Astrocyte (in vitro differentiated cells and primary cell): Measurements from ENCODE around the gene CD247. TPM values are rescaled to one million over a fixed set of nuclear protein-coding genes. Genes with fewer than 3 reads are reported as not detected.

Source experiments
- DNase-seq: peaks from one replicate; pipeline ENCODE4 v3.0.0-alpha.2; 2010; ENCODE audit warnings: low read depth
- FAIRE-seq: peaks from 2 replicates; lab custom pipeline; 2011; peaks lifted over from hg19 to GRCh38; lab: Jason Lieb, UNC
- H2AFZ ChIP-seq: 2 replicates; pipeline ENCODE4 v1.6.0; 2012; ENCODE audit warnings: low read depth, low read length, inconsistent platforms
- H3K27ac ChIP-seq: 2 replicates; pipeline ENCODE4 v1.5.1; 2011; ENCODE audit warnings: low read depth, low read length, inconsistent platforms
- H3K27me3 ChIP-seq: 2 replicates; pipeline ENCODE4 v1.6.0; 2011; ENCODE audit warnings: low read length, inconsistent platforms; ENCODE audit not compliant: insufficient read depth
- H3K36me3 ChIP-seq: 2 replicates; pipeline ENCODE4 v1.5.1; 2011; ENCODE audit warnings: low read length, inconsistent platforms; ENCODE audit not compliant: insufficient read depth
- H3K4me1 ChIP-seq: 2 replicates; pipeline ENCODE4 v1.5.1; 2011; ENCODE audit warnings: low read length, inconsistent platforms; ENCODE audit not compliant: insufficient read depth
- H3K4me2 ChIP-seq: 2 replicates; pipeline ENCODE4 v1.6.0; 2012; ENCODE audit warnings: low read length, inconsistent platforms
- H3K4me3 ChIP-seq: 2 replicates; pipeline ENCODE4 v1.5.1; 2011; ENCODE audit warnings: low read depth, mild to moderate bottlenecking, low read length, inconsistent platforms; ENCODE audit not compliant: insufficient read depth
- H3K79me2 ChIP-seq: 2 replicates; pipeline ENCODE4 v1.6.0; 2012; ENCODE audit warnings: mild to moderate bottlenecking, low read length, inconsistent platforms; ENCODE audit not compliant: insufficient read depth
- H3K9ac ChIP-seq: 2 replicates; pipeline ENCODE4 v1.6.0; 2012; ENCODE audit warnings: mild to moderate bottlenecking, low read length, inconsistent platforms
- H3K9me3 ChIP-seq: 2 replicates; pipeline ENCODE4 v1.5.1; 2012; ENCODE audit warnings: low read depth, mild to moderate bottlenecking, low read length, inconsistent platforms; ENCODE audit not compliant: insufficient read depth
- H4K20me1 ChIP-seq: 2 replicates; pipeline ENCODE4 v1.6.0; 2012; ENCODE audit warnings: low read length, inconsistent platforms; ENCODE audit not compliant: insufficient read depth
- H3K27ac Mint-ChIP-seq: one replicate; pipeline ENCODE4 v1.8.0; 2021; ENCODE audit warnings: mild to moderate bottlenecking, mixed read lengths; ENCODE audit not compliant: unreplicated experiment
- H3K27me3 Mint-ChIP-seq: one replicate; pipeline ENCODE4 v1.8.0; 2021; ENCODE audit warnings: low read depth, mixed read lengths; ENCODE audit not compliant: unreplicated experiment
- H3K36me3 Mint-ChIP-seq: one replicate; pipeline ENCODE4 v1.8.0; 2021; ENCODE audit warnings: low read depth, mixed read lengths; ENCODE audit not compliant: unreplicated experiment
- H3K4me1 Mint-ChIP-seq: one replicate; pipeline ENCODE4 v1.8.0; 2021; ENCODE audit warnings: low read depth, mixed read lengths; ENCODE audit not compliant: unreplicated experiment
- H3K4me3 Mint-ChIP-seq: one replicate; pipeline ENCODE4 v1.8.0; 2021; ENCODE audit warnings: mild to moderate bottlenecking, moderate library complexity, mixed read lengths; ENCODE audit not compliant: unreplicated experiment
- H3K9me3 Mint-ChIP-seq: one replicate; pipeline ENCODE4 v1.8.0; 2021; ENCODE audit warnings: mild to moderate bottlenecking, mixed read lengths; ENCODE audit not compliant: unreplicated experiment
- EZH2 ChIP-seq: IDR thresholded peaks from 2 replicates; pipeline ENCODE4 v1.6.1; 2012; ENCODE audit warnings: mild to moderate bottlenecking, low read length, inconsistent platforms; ENCODE audit not compliant: insufficient read depth
- total RNA-seq: library from RNA; stranded (reverse); gene quantifications from 2 replicates; pipeline ENCODE4 v1.2.1, GENCODE V29; 2021
- TF ChIP-seq, protein P1 (sequence below): IDR thresholded peaks from 2 replicates; pipeline ENCODE4 v1.5.1; 2011; ENCODE audit warnings: low read depth, mild to moderate bottlenecking, inconsistent platforms, low read length, moderate library complexity; ENCODE audit not compliant: insufficient read depth

CD247 gene
- total RNA-seq, 1 donor from 2014 or later: not detected

DNA sequence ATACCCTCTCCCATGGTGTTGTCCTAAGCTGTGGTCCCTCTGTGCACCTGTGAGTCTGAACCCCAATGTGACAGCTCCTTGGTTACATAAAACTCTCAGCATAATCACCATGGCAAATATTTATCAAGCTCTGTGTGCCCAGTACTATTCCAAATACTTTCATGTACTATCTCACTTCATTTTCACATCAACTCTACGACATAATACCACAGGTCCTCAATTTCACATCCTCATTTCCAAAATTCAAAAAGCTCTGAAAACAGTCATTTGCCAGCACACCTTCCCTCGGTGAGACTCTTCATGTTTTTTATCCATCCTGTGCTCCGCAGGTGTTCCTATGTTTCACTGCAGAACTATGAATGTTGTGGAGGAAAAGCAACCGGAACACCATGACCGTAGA, 47.6 kb upstream of the CD247 start:
- Histone ChIP-seq H3K27me3 (no peaks in the 10 kb centered on the region), H3K27ac (no peak overlapping the region), H3K4me1 (no peaks in the 10 kb centered on the region), H3K4me2 (no peak overlapping the region), H3K9me3 (no peaks in the 10 kb centered on the region), H3K79me2 (no peaks in the 10 kb centered on the region), H3K4me3 (no peak overlapping the region), H3K9ac (no peak overlapping the region), H3K36me3 (no peaks in the 10 kb centered on the region), H4K20me1 (no peaks in the 10 kb centered on the region), H2AFZ (no peak overlapping the region)
- H3K4me3 Mint-ChIP-seq: no peak overlapping the region
- peaks cover 19% of the 10 kb centered on the region for H3K4me1 Mint-ChIP-seq
- TF ChIP-seq, protein P1, sequence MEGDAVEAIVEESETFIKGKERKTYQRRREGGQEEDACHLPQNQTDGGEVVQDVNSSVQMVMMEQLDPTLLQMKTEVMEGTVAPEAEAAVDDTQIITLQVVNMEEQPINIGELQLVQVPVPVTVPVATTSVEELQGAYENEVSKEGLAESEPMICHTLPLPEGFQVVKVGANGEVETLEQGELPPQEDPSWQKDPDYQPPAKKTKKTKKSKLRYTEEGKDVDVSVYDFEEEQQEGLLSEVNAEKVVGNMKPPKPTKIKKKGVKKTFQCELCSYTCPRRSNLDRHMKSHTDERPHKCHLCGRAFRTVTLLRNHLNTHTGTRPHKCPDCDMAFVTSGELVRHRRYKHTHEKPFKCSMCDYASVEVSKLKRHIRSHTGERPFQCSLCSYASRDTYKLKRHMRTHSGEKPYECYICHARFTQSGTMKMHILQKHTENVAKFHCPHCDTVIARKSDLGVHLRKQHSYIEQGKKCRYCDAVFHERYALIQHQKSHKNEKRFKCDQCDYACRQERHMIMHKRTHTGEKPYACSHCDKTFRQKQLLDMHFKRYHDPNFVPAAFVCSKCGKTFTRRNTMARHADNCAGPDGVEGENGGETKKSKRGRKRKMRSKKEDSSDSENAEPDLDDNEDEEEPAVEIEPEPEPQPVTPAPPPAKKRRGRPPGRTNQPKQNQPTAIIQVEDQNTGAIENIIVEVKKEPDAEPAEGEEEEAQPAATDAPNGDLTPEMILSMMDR: no peak
- TF ChIP-seq EZH2: no peak
- H3K27ac Mint-ChIP-seq: no peak overlapping the region
- FAIRE-seq (no peak), DNase-seq (no peak)
- H3K36me3 Mint-ChIP-seq: no peaks in the 10 kb centered on the region
- H3K9me3 Mint-ChIP-seq: peaks cover 4% of the 10 kb centered on the region
- H3K27me3 Mint-ChIP-seq: peaks cover 8% of the 10 kb centered on the region

DNA sequence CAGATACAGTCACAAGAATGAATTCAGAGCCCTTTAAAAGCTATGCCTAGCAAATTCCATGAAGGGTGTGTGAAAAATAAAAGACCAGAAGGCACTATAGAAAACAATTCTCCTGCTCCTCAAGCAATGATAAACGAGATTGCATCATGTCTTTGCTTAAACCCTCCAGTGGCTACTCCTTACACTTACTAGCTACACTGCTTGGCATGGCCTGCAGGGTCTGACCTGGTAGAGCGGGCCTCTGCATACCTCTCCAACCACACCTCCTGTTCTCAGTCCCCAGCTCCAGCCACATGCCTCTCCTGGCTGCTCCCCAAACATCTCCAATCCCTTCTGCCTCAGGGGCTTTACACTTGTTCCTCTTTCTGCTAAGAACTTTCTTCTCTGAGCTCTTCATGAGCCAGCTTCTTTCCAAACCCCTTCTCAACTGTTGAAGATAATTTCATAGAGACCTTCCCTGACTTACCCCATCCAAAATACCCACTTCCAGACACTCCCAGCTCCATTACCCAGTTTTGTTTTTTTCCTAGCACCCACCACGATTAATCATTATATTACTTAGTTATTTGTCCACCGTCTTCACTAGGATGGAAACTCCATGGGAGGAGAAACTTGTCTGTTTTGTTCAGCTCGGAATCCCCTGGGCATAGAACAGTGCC, 46.4 kb upstream of the CD247 start:
- Mint-ChIP-seq H3K36me3 (no peaks in the 10 kb centered on the region), H3K4me1 (peaks cover 19% of the 10 kb centered on the region), H3K4me3 (no peak overlapping the region), H3K27me3 (peaks cover 8% of the 10 kb centered on the region), H3K9me3 (peaks cover 3% of the 10 kb centered on the region), H3K27ac (peak overlapping the region; percentile 81)
- Histone ChIP-seq H3K36me3 (no peaks in the 10 kb centered on the region), H3K4me2 (no peak overlapping the region), H3K27me3 (peaks cover 4% of the 10 kb centered on the region), H3K9ac (no peak overlapping the region), H3K79me2 (no peaks in the 10 kb centered on the region), H4K20me1 (no peaks in the 10 kb centered on the region), H3K9me3 (no peaks in the 10 kb centered on the region), H2AFZ (no peak overlapping the region), H3K4me3 (no peak overlapping the region), H3K27ac (no peak overlapping the region), H3K4me1 (no peaks in the 10 kb centered on the region)
- FAIRE-seq: no peak
- DNase-seq: no peak
- no peak for TF ChIP-seq EZH2
- TF ChIP-seq, protein P1: no peak

DNA sequence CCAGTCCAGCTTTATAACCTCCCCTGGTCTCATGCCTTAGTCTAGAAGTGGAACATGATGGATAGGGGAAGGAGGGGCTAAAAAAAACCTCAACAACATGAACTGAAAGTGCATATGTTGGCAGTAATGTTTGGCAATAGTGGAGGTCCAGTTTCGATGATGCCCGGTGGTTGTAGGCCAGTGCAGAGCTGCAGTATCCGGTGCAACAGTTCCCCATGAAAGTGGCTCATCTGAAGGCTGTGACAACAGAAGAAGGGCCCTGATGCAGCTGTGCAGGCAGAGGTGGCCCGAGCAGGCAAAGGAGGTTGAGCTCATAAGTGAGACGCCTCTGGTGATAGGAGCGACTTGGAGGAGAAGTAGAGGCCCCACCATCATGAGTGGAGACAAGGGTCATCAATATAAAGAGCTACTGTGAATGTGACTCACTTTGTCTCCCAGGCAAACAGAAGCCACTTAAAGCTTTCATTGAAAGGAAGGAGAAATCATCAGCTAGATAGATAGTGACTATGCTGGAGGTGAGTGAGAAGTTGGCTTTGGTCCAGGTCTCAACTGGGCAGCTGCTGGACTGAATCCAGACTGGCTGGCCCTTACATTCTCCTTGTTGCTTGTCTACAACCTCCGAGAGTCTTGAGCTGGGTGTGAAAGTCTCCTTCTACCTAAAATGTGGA, 45.4 kb upstream of the CD247 start:
- Histone ChIP-seq H3K36me3 (no peaks in the 10 kb centered on the region), H3K79me2 (no peaks in the 10 kb centered on the region), H3K27me3 (peaks cover 5% of the 10 kb centered on the region), H3K9ac (no peak overlapping the region), H3K4me3 (no peak overlapping the region), H3K4me2 (no peak overlapping the region), H3K9me3 (no peaks in the 10 kb centered on the region), H3K27ac (no peak overlapping the region), H3K4me1 (no peaks in the 10 kb centered on the region), H4K20me1 (no peaks in the 10 kb centered on the region), H2AFZ (no peak overlapping the region)
- Mint-ChIP-seq H3K4me3 (no peak overlapping the region), H3K27ac (peak overlapping the region; percentile 60), H3K9me3 (peaks cover 3% of the 10 kb centered on the region), H3K36me3 (no peaks in the 10 kb centered on the region), H3K27me3 (peaks cover 8% of the 10 kb centered on the region), H3K4me1 (peaks cover 19% of the 10 kb centered on the region)
- FAIRE-seq (no peak), DNase-seq (no peak)
- TF ChIP-seq, protein P1: no peak
- TF ChIP-seq EZH2: no peak
